ENCODE measurements around the gene ACKR3.

ACKR3 gene

DNA sequence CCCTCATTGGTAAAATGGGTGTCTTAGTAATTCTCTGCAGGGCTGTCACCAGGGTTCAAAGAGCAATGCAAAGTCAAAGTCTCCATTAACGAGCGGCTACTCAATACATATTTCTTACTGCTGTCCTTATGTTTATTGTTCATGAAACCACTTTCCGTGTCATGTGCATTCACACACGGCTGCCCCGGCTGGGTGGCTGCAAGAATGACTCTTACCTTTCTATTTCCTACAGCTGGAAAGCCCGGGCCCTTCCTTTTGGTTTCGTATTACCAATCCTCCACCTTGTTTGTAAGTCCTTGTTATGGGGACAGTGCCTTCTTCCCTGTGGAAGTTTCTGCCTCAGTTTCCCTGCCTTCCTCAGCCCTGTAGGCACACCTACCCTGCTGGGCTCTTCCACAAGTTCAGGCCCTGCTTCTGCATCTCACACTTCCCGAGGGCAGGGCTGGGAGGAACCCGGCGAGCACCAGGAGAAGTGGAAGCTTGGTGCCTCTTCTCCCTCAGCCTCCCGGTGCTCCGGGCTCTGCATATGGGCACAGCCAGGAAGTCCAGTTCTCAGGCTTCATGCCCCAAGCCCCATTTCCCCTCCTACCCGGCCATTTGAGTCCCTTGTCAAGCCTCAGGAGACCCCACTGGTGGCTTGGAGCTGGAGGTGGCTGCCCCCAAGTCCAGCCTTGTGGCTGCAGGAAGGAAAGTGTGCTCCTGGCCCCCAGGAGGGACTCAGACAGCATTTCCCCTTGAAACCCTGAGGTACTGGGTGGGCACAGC, 18.7 kb upstream of the ACKR3 start:
- DNase-seq = no peak

- DNase-seq = no peak
Measured at GRCh38 chr2:236551471-236552211, 18.0 kb upstream of the ACKR3 start.

DNA sequence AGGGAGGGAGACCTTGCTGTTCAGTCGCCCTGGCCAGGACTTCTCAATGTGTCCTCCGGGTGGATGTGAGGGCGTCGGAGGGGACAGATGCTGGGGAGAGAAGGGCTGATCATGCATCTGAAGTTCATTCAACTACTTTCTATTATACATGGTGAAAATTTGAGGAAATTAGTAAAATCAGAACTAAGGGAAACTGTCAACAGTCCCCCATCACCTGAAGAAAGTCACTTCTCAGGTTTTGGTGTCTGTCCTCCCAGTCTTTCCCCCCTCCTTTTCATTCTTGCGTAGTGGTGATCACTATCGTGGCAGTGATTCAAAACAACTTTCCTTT, 17.4 kb upstream of the ACKR3 start:
- DNase-seq = no peak

DNA sequence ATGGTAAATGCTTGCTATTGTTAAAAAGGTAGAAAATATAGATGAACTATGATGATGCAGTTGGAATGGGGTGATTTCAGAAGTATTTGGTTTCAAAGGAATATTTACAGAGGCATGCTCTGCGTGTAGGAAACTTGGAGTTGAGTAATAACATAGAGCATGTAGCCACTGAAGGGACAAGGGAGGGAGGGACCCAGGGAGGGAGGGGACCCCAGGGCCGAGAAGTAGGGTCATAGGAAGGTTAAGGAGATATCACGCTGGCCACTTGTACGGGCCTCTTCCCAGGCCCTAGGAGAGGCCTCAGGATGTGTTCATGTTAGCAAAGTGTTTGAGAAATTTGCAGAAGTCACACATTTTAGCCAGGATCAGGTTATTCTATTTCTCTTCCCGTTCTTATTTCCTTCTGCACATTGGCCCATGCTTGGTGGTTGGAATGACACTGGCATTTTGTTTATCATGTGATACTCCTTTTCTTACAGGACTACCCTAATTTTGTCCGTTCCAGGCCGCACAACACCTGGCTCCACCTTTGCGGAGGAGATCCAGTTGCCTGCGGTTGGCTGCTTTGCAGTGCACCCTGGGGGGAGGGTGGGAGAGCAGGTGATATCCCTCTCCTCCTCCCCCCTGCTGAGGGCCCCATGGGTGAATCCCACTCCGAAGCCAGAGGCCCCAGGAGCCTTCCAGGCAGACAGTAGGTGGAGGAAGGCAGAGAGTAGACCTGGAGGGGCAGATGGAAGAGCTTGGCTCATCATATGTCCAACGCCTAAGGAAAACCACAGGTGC, 16.9 kb upstream of the ACKR3 start:
- no peak for DNase-seq

- DNase-seq = no peak
Measured at GRCh38 chr2:236553522-236553921, 16.1 kb upstream of the ACKR3 start.

DNA sequence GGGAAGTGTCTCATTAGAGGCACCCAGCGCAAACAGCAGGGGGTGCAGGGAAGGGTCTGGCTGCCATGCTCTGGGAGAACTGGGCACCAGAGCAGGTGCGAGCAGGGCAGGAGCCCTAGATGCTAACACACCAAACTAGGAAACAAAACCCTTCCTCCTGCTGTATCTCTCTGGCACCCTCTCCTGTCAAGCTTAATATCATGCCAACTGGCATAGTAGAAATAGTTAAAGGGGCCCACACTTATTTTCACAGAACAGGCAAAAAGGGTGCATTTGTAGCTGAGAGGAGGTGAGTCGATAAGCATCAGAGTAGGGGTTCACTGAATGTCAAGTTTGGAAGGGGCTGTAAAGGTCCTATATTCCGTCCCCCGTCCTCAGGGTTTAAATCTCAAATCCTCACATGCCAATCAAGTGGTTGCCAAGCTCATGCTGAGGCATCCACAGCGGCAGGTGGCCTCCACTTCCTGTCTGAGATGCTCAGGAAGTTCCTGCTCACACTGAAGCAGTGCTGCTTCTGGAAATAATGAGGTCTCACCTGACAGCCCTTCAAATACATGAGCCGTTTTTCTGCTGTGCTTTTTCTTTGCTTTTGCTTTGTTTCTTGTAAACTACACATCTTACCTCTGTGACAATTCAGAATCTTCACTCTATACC, 14.9 kb upstream of the ACKR3 start:
- DNase-seq = no peak

- DNase-seq = no peak
Measured at GRCh38 chr2:236555481-236555880, 14.1 kb upstream of the ACKR3 start.

- DNase-seq = no peak
Measured at GRCh38 chr2:236557306-236558030, 12.2 kb upstream of the ACKR3 start.

- DNase-seq = no peak
Measured at GRCh38 chr2:236558036-236558435, 11.6 kb upstream of the ACKR3 start.

DNA sequence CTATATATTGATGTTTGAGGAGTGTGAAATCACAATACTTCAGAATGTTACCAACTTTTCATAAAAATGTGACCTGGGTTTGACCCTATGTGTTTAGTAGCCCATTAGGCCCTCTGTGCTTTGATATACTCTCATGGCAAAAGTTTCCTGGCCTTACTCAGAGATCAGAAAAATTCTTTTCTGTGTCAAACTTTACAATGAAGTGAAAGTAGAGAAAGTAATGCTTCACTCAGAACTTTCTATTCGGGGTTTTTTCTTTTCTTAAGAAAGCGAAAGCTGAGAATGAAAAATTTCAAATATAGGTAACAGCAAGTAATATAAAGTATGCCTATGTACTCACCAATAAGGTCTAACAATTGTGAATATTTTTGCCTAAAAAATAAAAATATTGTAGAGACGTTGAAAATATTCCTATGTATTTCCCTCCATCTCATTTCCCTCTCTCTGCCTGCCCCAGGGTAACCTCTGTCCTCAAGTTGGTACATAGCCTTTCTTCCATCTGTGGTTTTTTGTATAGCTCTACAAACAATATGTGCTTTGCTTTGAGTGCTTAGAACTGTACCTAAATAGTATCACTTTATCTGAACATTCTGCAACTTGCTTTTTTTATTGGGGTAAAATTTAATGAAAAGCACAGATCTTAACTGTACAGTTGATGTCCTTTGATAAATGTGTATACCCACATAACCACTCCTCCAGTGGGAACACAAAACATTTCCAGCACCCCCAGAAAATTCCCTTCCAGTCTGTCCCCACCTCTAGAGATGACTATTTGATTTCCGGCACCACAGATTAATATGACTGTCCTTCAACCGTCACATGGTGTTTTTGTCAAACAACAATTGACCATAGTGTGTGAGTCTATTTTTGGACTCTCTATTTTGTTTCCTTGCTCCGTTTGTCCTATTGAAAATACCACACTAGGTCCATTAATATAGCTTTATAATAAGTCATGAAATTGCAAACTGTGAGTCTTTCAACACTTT, 10.3 kb upstream of the ACKR3 start:
- no peak for DNase-seq

DNA sequence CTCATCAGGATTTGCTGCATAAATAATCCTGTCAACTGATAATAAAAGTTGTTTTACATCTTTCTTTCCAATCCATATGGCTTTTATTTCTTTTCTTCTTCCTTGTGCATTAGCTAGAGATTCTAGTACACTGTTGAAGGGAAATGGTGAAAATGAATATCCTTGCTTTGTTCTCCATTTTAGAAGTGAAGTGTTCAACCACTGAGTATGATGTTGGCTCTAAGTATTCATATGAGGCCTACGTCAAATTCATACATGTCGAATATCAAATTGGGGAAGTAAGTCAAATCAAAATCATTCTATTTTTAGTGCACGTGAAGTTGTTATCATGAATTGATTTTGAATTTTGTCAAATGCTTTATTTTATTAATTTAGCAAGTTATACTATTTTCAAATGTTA, 7.8 kb upstream of the ACKR3 start:
- no peak for DNase-seq

GRCh38 chr2:236562434-236562833, 7.2 kb upstream of the ACKR3 start:
- no peak for DNase-seq

DNA sequence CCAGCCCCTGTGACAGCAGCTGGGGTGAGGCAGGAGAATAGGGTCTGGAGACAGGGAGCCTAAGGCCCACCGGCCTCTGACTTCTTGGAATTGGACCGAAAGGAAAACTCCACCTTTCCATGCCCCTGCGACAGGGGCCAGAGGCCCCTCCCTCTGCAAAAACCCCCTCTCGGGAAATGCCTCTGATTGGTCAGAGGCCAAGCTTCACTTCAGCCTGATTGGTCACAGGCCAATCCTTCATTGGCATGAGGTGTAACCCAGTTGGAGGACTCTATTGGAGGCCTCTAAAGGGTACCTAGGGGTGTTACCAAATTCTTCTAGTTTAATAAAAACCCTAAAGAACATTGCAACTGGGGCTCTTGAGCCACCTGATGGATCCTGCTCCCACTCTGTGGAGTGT, 5.7 kb upstream of the ACKR3 start:
- no peak for DNase-seq

- no peak for DNase-seq
Measured at GRCh38 chr2:236565212-236565611, 4.4 kb upstream of the ACKR3 start.

DNA sequence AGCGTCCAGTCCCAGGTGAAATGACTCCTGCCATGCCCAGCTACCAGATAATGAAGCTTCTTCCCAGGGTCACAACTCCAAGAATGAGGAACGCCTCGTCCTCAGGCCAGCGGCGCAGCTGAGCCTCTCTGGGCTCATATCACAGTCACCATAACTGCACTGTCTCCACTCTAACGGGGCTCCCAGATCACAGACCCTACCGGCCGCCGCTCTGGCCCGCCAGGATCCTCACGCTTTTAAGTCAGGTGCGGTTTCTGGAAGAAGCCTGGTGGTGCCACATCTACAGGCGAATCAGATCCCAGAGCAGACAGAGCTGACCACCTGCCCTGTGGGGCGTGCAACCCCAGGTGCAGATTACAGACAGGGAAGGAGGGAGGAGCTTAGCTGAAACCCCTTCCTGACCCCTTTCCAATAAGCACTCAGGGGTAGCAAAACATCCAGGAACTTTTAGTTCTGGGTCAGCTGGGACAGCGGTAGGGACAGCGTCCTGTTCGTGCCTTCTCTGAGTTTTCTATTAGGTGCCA, 3.7 kb upstream of the ACKR3 start:
- DNase-seq = no peak

- no peak for DNase-seq
Measured at GRCh38 chr2:236566596-236566995, 3.0 kb upstream of the ACKR3 start.

DNA sequence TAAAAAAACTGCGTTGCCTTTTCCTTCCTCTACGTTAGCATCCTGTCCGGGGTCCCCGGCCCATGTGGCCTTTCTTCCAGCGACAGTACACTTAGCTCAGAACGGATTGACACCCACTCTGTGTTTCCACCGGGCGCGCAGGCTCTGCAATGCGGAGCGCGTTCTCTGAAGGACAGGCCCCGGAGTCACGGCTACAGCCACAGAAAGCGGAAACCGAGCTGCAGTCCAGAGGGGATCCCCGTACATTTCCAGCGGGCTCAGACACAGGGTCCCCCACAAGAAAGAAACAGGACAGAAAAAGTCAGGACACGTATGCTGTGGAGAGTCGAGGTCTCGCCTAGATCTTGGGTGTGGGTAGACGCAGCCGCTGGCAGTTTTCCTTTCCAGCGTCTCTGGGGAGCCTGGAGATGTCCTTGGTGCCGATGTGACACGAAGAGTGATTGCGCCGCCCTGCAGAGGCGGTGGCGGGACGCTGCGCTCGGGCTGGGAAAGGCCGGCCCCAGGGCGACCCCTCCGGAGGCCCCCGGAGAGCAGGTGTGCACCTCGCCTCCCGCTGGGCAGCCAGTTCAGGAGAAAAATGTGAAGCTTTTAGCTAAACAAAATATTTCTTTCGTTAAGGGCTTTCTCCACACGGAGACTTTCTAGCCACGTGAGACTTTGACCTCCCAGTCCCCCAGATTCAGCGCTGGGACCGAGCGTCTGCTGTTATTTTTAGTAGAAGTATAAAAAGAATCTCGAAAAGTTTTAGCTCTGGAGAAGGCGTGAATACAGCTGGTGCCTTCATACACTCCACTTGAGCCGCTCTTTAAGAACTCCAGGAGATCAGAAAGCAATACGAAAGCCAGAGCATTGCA, 1.3 kb upstream of the ACKR3 start:
- DNase-seq = no peak

GRCh38 chr2:236568922-236569572, 578 bp upstream of the ACKR3 start:
- DNase-seq = no peak

DNA sequence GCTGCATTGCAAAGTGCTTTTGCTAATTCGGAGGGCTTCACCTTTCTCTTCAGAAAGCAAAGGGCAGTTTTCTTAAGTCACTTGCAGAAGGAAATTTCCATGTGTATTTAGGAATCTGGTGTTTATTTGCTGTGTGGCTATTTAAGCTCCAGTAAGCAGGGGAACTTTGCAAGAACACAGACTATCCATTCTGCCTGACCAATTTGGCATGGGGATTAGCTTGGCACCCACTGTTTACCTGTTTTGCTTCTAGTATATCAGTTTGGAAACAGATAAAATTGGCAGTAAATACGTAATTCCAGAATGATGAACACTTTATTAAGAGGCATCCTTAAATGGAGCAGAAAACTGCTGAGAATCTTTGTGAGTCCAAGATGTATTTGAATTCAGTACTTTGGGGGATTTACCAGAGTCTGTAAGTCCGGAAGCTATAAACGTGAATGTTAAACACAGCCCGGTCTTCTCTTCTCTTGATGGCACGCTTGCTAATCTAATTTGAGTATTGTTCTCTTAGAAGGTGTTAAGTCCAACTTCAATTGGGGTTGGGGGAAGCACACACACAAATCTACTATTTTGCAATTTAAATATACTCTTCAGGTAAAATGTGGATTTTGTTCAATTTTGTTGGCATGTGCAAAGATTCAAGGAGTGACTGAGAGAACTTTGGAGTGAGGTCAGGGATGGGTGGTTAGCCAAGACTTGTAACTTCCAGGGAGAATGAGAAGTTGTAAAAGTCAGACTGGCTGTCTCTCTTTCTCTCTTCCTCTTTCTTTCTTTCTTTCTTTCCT, 650 bp downstream of the ACKR3 start:
- DNase-seq = no peak
